PC-3 (cell line): ENCODE measurements around the gene ZNF420.

ENCODE experiments used
- EZH2 ChIP-seq: fragments of 300-600 bp; sonication (generic); IDR thresholded peaks from one replicate; pipeline ENCODE4 v1.6.1; 2017; ENCODE audit warnings: antibody characterized with exemption, mild to moderate bottlenecking, low read length; ENCODE audit not compliant: unreplicated experiment
- EZH2phosphoT487 ChIP-seq: fragments of 300-600 bp; sonication (generic); IDR thresholded peaks from 2 replicates; pipeline ENCODE4 v1.6.1; 2018; ENCODE audit warnings: mild to moderate bottlenecking, antibody characterized with exemption, low read length, borderline replicate concordance
- TF ChIP-seq, protein P1 (sequence below): fragments of 300-600 bp; sonication (generic); conservative IDR thresholded peaks from 2 replicates; pipeline ENCODE4 v1.5.1; 2017; ENCODE audit warnings: antibody characterized with exemption, low read depth, mild to moderate bottlenecking, low read length

DNA sequence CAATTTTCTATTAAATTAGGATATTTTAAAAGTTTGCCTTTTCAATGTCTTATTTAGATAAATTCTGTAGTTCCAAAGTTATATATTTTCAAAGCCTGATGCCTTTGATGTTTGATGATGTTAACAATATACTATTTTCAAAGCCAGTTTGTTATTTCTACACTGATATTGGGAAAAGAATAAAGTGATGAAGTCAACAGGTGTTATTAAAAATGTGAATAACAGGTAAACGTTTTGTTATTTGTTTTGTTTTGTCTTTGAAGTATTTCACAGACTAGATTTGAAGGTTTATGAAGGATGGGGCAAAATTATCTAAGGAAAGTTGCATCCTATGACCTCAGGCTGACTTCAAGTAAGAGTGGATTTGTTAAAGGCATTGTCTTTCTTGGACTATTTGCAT is 33.1 kb upstream of the ZNF420 start:
- TF ChIP-seq, protein P1, sequence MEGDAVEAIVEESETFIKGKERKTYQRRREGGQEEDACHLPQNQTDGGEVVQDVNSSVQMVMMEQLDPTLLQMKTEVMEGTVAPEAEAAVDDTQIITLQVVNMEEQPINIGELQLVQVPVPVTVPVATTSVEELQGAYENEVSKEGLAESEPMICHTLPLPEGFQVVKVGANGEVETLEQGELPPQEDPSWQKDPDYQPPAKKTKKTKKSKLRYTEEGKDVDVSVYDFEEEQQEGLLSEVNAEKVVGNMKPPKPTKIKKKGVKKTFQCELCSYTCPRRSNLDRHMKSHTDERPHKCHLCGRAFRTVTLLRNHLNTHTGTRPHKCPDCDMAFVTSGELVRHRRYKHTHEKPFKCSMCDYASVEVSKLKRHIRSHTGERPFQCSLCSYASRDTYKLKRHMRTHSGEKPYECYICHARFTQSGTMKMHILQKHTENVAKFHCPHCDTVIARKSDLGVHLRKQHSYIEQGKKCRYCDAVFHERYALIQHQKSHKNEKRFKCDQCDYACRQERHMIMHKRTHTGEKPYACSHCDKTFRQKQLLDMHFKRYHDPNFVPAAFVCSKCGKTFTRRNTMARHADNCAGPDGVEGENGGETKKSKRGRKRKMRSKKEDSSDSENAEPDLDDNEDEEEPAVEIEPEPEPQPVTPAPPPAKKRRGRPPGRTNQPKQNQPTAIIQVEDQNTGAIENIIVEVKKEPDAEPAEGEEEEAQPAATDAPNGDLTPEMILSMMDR, result no peak
- TF ChIP-seq EZH2, result no peak
- TF ChIP-seq EZH2phosphoT487, result no peak
